Activated CD8-positive, alpha-beta T cell treated with anti-CD3 and anti-CD28 coated beads for 36 hours (primary cell): ENCODE measurements around the gene TMEM179B. TPM values are rescaled to one million over a fixed set of nuclear protein-coding genes. Genes with fewer than 3 reads are reported as not detected.
A peak's percentile ranks its signal among the peaks of the same experiment; 100 is the strongest.

ENCODE experiments used
- ATAC-seq: fragments of 200-7000 bp; cut with Tn5 transposase; one replicate; pipeline ENCODE4 v1.10.0; 2021; ENCODE audit warnings: mild to moderate bottlenecking, moderate library complexity
- CTCF ChIA-PET: fragments of 350-600 bp; sonication (Branson Sonifier 250); formaldehyde crosslinking; loops from one replicate; lab custom pipeline; 2021; ENCODE audit warnings: antibody characterized with exemption; lab: Charles Lee
- POLR2A ChIA-PET: fragments of 350-600 bp; sonication (Branson Sonifier 250); formaldehyde crosslinking; loops from one replicate; lab custom pipeline; 2021; ENCODE audit warnings: antibody characterized with exemption; lab: Charles Lee
- DNase-seq: peaks from one replicate; pipeline ENCODE4 v3.0.0-alpha.2; 2020
- H3K27ac Mint-ChIP-seq: one replicate; pipeline ENCODE4 v1.8.0; 2021; ENCODE audit warnings: mild to moderate bottlenecking, mixed read lengths
- H3K27me3 Mint-ChIP-seq: one replicate; pipeline ENCODE4 v1.8.0; 2021; ENCODE audit warnings: mixed read lengths
- H3K36me3 Mint-ChIP-seq: one replicate; pipeline ENCODE4 v1.8.0; 2021; ENCODE audit warnings: low read depth, mixed read lengths
- H3K4me1 Mint-ChIP-seq: one replicate; pipeline ENCODE4 v1.8.0; 2021; ENCODE audit warnings: low read depth, mixed read lengths
- H3K4me3 Mint-ChIP-seq: one replicate; pipeline ENCODE4 v1.8.0; 2021; ENCODE audit warnings: mild to moderate bottlenecking, moderate library complexity, mixed read lengths
- H3K9me3 Mint-ChIP-seq: one replicate; pipeline ENCODE4 v1.8.0; 2021; ENCODE audit warnings: mixed read lengths
- intact Hi-C: fragments of 100-400 bp; cut with micrococcal nuclease; formaldehyde crosslinking; loops from one replicate; pipeline ENCODE4 v1.10.0; 2022
- total RNA-seq, 2 experiments: library from RNA; stranded (reverse); gene quantifications; one replicate each; pipeline ENCODE4 v1.2.3, GENCODE V29; 2021
- TF ChIP-seq, protein P1 (sequence below): fragments of 200-600 bp; IDR thresholded peaks from one replicate; pipeline ENCODE4 v1.8.0; 2022; ENCODE audit warnings: antibody characterized with exemption, mild to moderate bottlenecking

Gene TMEM179B
- total RNA-seq, 2 experiments from 2014 or later: 18.6 to 19.5 TPM

DNA sequence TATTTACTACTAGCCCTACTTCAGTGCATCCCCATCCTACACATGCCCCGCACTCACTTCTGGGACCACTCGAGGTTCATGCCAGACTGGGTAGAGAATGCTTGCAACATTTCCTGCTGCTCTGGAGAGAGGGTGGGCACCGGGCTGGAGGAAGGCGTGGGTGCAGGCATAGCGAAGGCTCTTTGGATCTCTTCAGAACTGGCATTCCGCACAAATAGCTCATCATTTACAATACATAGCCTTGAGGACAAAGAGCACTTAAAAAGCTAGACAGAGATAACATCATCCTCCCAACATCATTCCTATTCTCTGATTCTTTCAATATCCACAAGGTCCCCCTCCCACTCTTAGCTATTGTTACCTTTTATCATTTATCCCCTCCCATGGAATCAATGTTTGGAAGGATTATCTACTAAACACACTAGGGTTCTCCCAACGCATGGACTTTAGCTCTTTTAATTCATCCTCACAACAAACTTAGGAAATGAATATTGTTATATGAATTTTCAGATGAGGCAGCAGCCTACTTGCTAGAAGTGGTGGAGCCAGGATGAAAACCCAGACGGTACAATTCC, 7.1 kb downstream of the TMEM179B start:
- no peaks in the 10 kb centered on the region for H3K9me3 Mint-ChIP-seq
- intact Hi-C loops: no loop called here
- H3K4me3 Mint-ChIP-seq: no peak overlapping the region
- H3K4me1 Mint-ChIP-seq: peaks cover 35% of the 10 kb centered on the region
- peak overlapping the region; percentile 32 for H3K27ac Mint-ChIP-seq
- H3K27me3 Mint-ChIP-seq: no peaks in the 10 kb centered on the region
- no peak for DNase-seq
- peaks cover 70% of the 10 kb centered on the region for H3K36me3 Mint-ChIP-seq
- ChIA-PET CTCF (interaction anchor here (0.9 to 1.1 kb wide), 3 partner anchors 8 to 122 kb away, joined by 3 to 5 read pairs (median 3); partner anchors contain the start of genes LBHD1, TAF6L and UQCC3), POLR2A (interaction anchor here (0.9 to 11.0 kb wide), 13 partner anchors 9 to 93 kb away, joined by 3 to 228 read pairs (median 6); partner anchors contain the start of genes NXF1, SLC3A2, STX5 and TEX54)
- TF ChIP-seq, protein P1, sequence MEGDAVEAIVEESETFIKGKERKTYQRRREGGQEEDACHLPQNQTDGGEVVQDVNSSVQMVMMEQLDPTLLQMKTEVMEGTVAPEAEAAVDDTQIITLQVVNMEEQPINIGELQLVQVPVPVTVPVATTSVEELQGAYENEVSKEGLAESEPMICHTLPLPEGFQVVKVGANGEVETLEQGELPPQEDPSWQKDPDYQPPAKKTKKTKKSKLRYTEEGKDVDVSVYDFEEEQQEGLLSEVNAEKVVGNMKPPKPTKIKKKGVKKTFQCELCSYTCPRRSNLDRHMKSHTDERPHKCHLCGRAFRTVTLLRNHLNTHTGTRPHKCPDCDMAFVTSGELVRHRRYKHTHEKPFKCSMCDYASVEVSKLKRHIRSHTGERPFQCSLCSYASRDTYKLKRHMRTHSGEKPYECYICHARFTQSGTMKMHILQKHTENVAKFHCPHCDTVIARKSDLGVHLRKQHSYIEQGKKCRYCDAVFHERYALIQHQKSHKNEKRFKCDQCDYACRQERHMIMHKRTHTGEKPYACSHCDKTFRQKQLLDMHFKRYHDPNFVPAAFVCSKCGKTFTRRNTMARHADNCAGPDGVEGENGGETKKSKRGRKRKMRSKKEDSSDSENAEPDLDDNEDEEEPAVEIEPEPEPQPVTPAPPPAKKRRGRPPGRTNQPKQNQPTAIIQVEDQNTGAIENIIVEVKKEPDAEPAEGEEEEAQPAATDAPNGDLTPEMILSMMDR: no peak
- no peak for ATAC-seq

- Mint-ChIP-seq H3K9me3 (no peaks in the 10 kb centered on the region), H3K27me3 (no peaks in the 10 kb centered on the region), H3K4me1 (peaks cover 21% of the 10 kb centered on the region), H3K27ac (no peak overlapping the region), H3K4me3 (no peak overlapping the region), H3K36me3 (peaks cover 61% of the 10 kb centered on the region)
- ChIA-PET CTCF (interaction anchor here (0.9 to 2.9 kb wide), 3 partner anchors 8 to 70 kb away, joined by 3 to 21 read pairs (median 3); partner anchors contain the start of gene TMEM179B), POLR2A (interaction anchor here (0.7 to 11.0 kb wide), 17 partner anchors 8 to 85 kb away, joined by 3 to 228 read pairs (median 5); partner anchors contain the start of genes HNRNPUL2, NXF1, POLR2G and SLC3A2)
- TF ChIP-seq, protein P1: no peak
- ATAC-seq (no peak), DNase-seq (no peak)
- intact Hi-C loops: no loop called here
Observed at GRCh38 chr11:62796281-62796680, 9.1 kb downstream of the TMEM179B start.

- ChIA-PET POLR2A (interaction anchor here (0.7 to 9.6 kb wide), 8 partner anchors 9 to 385 kb away, joined by 3 to 228 read pairs (median 3); partner anchors contain the start of genes HNRNPUL2, TMEM179B and TMEM223), CTCF (interaction anchor here (2.3 to 3.0 kb wide), 2 partner anchors 12 to 13 kb away, joined by 10 to 13 read pairs; partner anchors contain the start of gene TMEM179B)
- TF ChIP-seq, protein P1: no peak
- peak overlapping the region; percentile 34 for H3K27ac Mint-ChIP-seq
- H3K4me1 Mint-ChIP-seq: peaks cover 36% of the 10 kb centered on the region
- ATAC-seq (no peak), DNase-seq (no peak)
- H3K4me3 Mint-ChIP-seq: no peak overlapping the region
- intact Hi-C loops: no loop called here
- no peaks in the 10 kb centered on the region for H3K9me3 Mint-ChIP-seq
- H3K27me3 Mint-ChIP-seq: no peaks in the 10 kb centered on the region
- H3K36me3 Mint-ChIP-seq: peaks cover 70% of the 10 kb centered on the region
Observed at GRCh38 chr11:62799486-62799885, 12.3 kb downstream of the TMEM179B start.

- Mint-ChIP-seq H3K27ac (no peak overlapping the region), H3K9me3 (no peaks in the 10 kb centered on the region), H3K4me1 (peaks cover 37% of the 10 kb centered on the region), H3K4me3 (no peak overlapping the region), H3K27me3 (no peaks in the 10 kb centered on the region), H3K36me3 (peaks cover 62% of the 10 kb centered on the region)
- intact Hi-C loops: no loop called here
- TF ChIP-seq, protein P1: no peak
- CTCF ChIA-PET: interaction anchor here (1.1 to 3.0 kb wide), 3 partner anchors 13 to 62 kb away, joined by 3 to 13 read pairs (median 10); partner anchors contain the start of gene TMEM179B
- DNase-seq: no peak
- no peak for ATAC-seq
- POLR2A ChIA-PET: interaction anchor here (0.7 to 9.6 kb wide), 15 partner anchors 10 to 136 kb away, joined by 3 to 228 read pairs (median 3); partner anchors contain the start of genes C11orf98, CSKMT, POLR2G and TEX54
Observed at GRCh38 chr11:62801071-62801470, 13.9 kb downstream of the TMEM179B start.
